Brain microvascular endothelial cell (primary cell): Measurements from ENCODE around the gene SPAG7.
"Not testable (repeated sequence)": the region's sequence is repeated elsewhere in the genome, so short reads cannot be mapped to it uniquely, and the experiment has no call there.

Experiments
- DNase-seq: peaks from one replicate; pipeline ENCODE4 v3.0.0-alpha.2; 2020
- H3K27ac ChIP-seq: fragments of 250-450 bp; sonication (Bioruptor Pico); 2 replicates; pipeline ENCODE4 v1.5.1; 2020; ENCODE audit warnings: mild to moderate bottlenecking, moderate library complexity
- H3K27me3 ChIP-seq: fragments of 250-450 bp; sonication (Bioruptor Pico); replicated peaks from 2 replicates; pipeline ENCODE4 v1.5.1; 2020; ENCODE audit warnings: mild to moderate bottlenecking
- H3K36me3 ChIP-seq: fragments of 250-450 bp; sonication (Bioruptor Pico); replicated peaks from 2 replicates; pipeline ENCODE4 v1.5.1; 2020; ENCODE audit warnings: mild to moderate bottlenecking
- H3K4me3 ChIP-seq: 2 replicates; pipeline ENCODE4 v1.5.1; 2011; ENCODE audit warnings: low read depth, mild to moderate bottlenecking, control low read depth, low read length, moderate library complexity
- in situ Hi-C: cut with HindIII; loops from 2 replicates; pipeline ENCODE4 v1.10.0; 2017; ENCODE audit warnings: low sequenced_read_pairs, low pct_ligation_motif_present
- TF ChIP-seq, protein P1 (sequence below): IDR thresholded peaks from 2 replicates; pipeline ENCODE4 v1.5.1; 2011; ENCODE audit warnings: low read depth, mild to moderate bottlenecking, moderate library complexity, low read length, control low read depth, inconsistent platforms; ENCODE audit errors: missing control alignments

SPAG7 gene

DNA sequence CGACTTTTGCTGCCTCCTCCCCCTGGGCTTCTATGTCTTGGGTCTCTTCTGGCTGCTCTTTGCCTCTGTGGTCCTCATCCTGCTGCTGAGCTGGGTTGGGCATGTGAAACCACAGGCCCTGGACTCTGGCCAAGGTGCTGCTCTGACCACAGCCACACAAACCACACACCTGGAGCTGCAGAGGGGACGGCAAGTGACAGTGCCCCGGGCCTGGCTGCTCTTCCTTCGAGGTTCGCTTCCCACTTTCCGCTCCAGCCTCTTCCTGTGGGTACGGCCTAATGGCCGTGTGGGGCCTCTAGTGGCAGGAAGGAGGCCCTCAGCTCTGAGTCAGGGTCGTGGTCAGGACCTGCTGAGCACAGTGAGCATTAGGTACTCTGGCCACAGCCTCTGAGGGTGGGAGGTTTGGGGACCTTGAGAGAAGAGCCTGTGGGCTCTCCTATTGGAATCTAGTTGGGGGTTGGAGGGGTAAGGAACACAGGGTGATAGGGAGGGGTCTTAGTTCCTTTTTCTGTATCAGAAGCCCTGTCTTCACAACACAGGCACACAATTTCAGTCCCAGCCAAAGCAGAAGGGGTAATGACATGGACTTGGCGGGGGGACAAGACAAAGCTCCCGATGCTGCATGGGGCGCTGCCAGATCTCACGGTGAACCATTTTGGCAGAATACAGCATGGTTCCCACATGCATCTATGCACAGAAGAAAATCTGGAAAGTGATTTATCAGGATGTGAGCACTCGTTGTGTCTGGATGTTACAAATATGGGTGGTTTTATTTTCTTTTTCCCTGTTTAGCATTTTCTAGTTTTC lies 33.2 kb downstream of the SPAG7 start:
- H3K27me3 ChIP-seq, result no peaks in the 10 kb centered on the region
- peaks cover 14% of the 10 kb centered on the region for H3K36me3 ChIP-seq
- DNase-seq, result peak; percentile 33
- no peak overlapping the region for H3K4me3 ChIP-seq
- in situ Hi-C loops, result no loop called here
- TF ChIP-seq, protein P1, sequence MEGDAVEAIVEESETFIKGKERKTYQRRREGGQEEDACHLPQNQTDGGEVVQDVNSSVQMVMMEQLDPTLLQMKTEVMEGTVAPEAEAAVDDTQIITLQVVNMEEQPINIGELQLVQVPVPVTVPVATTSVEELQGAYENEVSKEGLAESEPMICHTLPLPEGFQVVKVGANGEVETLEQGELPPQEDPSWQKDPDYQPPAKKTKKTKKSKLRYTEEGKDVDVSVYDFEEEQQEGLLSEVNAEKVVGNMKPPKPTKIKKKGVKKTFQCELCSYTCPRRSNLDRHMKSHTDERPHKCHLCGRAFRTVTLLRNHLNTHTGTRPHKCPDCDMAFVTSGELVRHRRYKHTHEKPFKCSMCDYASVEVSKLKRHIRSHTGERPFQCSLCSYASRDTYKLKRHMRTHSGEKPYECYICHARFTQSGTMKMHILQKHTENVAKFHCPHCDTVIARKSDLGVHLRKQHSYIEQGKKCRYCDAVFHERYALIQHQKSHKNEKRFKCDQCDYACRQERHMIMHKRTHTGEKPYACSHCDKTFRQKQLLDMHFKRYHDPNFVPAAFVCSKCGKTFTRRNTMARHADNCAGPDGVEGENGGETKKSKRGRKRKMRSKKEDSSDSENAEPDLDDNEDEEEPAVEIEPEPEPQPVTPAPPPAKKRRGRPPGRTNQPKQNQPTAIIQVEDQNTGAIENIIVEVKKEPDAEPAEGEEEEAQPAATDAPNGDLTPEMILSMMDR, result peak; percentile 70
- H3K27ac ChIP-seq, result no peak overlapping the region

DNA sequence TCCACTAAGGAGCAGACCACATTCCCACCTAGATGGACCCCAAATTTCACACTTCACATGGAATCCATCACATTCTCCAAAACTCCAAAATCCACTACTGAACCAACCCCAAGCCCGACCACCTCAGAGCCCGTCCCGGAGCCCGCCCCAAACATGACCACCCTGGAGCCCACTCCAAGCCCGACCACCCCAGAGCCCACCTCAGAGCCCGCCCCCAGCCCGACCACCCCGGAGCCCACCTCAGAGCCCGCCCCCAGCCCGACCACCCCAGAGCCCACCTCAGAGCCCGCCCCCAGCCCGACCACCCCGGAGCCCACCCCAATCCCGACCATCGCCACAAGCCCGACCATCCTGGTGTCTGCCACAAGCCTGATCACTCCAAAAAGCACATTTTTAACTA lies 34.0 kb downstream of the SPAG7 start:
- H3K4me3 ChIP-seq, result no peak overlapping the region
- no peak for DNase-seq
- TF ChIP-seq, protein P1, result no peak
- H3K36me3 ChIP-seq, result peaks cover 14% of the 10 kb centered on the region
- in situ Hi-C loops, result no loop called here
- no peak overlapping the region for H3K27ac ChIP-seq
- H3K27me3 ChIP-seq, result no peaks in the 10 kb centered on the region

DNA sequence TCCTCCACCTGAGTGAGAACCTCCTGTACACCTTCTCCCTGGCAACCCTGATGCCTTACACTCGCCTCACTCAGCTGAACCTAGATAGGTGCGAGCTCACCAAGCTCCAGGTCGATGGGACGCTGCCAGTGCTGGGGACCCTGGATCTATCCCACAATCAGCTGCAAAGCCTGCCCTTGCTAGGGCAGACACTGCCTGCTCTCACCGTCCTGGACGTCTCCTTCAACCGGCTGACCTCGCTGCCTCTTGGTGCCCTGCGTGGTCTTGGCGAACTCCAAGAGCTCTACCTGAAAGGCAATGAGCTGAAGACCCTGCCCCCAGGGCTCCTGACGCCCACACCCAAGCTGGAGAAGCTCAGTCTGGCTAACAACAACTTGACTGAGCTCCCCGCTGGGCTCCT lies 34.9 kb downstream of the SPAG7 start:
- H3K36me3 ChIP-seq, result peaks cover 8% of the 10 kb centered on the region
- TF ChIP-seq, protein P1, result no peak
- no peak overlapping the region for H3K27ac ChIP-seq
- no peak overlapping the region for H3K4me3 ChIP-seq
- in situ Hi-C loops, result no loop called here
- no peaks in the 10 kb centered on the region for H3K27me3 ChIP-seq
- no peak for DNase-seq

DNA sequence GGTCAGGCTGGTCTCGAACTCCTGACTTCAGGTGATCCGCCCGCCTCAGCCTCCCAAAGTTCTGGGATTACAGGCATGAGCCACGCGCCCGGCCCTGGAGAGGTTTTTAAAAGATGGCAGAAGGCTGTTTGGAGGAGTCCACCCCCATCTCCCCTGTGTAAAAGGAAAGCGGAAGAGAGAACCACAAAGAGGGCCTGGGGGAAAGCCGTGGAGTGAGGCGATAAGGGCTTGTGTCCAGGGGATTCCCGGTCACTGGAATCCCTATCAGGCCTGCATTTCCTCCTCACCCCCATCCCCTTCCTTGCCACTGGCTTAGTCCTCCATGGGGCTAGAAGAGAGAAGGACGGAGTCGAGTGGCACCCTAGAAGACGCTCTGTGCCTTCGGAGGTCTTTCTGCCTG lies 35.7 kb downstream of the SPAG7 start, which contains the start of gene GP1BA:
GP1BA (plus strand) TSS at position 315 of the 400 bp plus-strand sequence. CDS start 328 bp downstream, outside the sequence.
- H3K4me3 ChIP-seq, result no peak within 1 kb of the TSS
- peaks cover 2% of the 10 kb centered on the region for H3K36me3 ChIP-seq
- no peaks in the 10 kb centered on the region for H3K27me3 ChIP-seq
- TF ChIP-seq, protein P1, result no peak
- in situ Hi-C loops, result no loop called here
- no peak for DNase-seq
- H3K27ac ChIP-seq, result no peak within 1 kb of the TSS

DNA sequence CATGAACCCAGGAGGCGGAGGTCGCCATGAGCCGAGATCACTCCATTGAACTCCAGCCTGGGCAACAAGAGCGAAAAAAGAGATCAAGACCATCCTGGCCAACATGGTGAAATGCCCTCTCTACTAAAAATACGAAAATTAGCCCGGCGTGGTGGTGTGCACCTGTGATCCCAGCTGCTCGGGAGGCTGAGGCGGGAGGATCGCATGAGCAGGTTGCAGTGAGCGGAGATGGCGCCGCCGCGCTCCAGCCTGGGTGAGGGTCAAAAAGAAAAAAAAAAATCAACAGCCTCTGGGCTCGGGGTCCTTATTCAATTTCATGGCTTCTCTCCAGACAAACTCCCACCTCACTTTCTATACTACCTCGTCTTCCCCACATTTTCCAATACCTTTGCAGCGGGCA lies 38.7 kb downstream of the SPAG7 start:
- Histone ChIP-seq H3K27me3 (no peaks in the 10 kb centered on the region), H3K4me3 (no peak overlapping the region), H3K27ac (no peak overlapping the region), H3K36me3 (no peaks in the 10 kb centered on the region)
- DNase-seq, result no peak
- in situ Hi-C loops, result no loop called here
- TF ChIP-seq, protein P1, result no peak

DNA sequence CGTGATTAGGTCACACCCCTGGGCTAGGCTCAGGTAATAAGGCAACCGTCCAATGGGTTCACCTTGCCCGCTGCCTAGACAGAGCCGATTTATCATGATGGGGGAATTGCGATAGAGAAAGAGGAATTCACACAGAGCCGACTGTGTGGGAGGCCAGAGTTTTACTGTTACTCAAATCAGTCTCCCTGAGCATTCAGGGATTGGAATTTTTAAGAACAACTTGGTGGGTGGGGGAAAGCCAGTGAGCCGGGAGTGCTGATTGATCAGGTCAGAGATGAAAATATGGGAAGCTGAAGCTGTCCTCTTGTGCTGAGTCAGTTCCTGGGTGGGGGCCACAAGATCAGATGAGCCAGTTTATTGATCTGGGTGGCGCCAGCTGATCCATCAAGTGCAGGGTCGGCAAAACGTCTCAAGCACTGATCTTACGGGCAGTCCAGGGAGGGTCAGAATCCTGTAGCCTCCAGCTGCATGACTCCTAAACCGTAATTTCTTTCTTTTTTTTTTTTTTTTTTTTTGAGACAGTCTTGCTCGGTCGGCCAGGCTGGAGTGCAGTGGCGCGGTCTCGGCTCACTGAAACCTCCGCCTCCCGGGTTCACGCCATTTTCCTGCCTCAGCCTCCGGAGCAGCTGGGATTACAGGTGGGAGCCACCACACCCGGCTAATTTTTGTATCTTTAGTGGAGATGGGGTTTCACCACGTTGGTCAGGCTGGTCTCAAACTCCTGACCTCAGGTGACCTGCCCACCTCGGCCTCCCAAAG lies 40.9 kb downstream of the SPAG7 start:
- DNase-seq, H3K4me3 ChIP-seq, H3K27ac ChIP-seq, in situ Hi-C loops, H3K36me3 ChIP-seq, H3K27me3 ChIP-seq: not testable (repeated sequence)
